H1 (cell line): ENCODE results near the gene BTBD7. TPM values are rescaled to one million over a fixed set of nuclear protein-coding genes. Genes with fewer than 3 reads are reported as not detected.

ENCODE experiments used
- ATF2 ChIP-seq: IDR thresholded peaks from 2 replicates; pipeline ENCODE4 v1.6.1; 2012; ENCODE audit warnings: low read length, inconsistent platforms
- BACH1 ChIP-seq: IDR thresholded peaks from 2 replicates; pipeline ENCODE4 v1.6.1; 2012; ENCODE audit warnings: low read length, improper control_type of control experiment
- CBX5 ChIP-seq: fragments of 300-800, 300-1000 bp; sonication (generic); IDR thresholded peaks from 2 replicates; pipeline ENCODE4 v1.7.1; 2016; ENCODE audit warnings: antibody characterized with exemption, low read length, low read depth
- CEBPB ChIP-seq: IDR thresholded peaks from 2 replicates; pipeline ENCODE4 v1.6.1; 2012; ENCODE audit warnings: low read depth, low read length
- CTBP2 ChIP-seq: IDR thresholded peaks from 2 replicates; pipeline ENCODE4 v1.7.0; 2011; ENCODE audit warnings: borderline replicate concordance, mild to moderate bottlenecking, moderate library complexity, mixed read lengths, low read length; ENCODE audit not compliant: insufficient read depth, insufficient read length
- EZH2 ChIP-seq: fragments of 200-600 bp; sonication (generic); IDR thresholded peaks from 2 replicates; pipeline ENCODE4 v1.7.1; 2012; ENCODE audit warnings: low read depth, mild to moderate bottlenecking, moderate library complexity, low read length, inconsistent platforms; ENCODE audit not compliant: severe bottlenecking
- JUN ChIP-seq: IDR thresholded peaks from 2 replicates; pipeline ENCODE4 v1.6.1; 2011; ENCODE audit warnings: low read depth, mild to moderate bottlenecking, improper control_type of control experiment, low read length
- KDM5A ChIP-seq: fragments of 200-600 bp; IDR thresholded peaks from 2 replicates; pipeline ENCODE4 v1.7.1; 2012; ENCODE audit warnings: mild to moderate bottlenecking, low read length, inconsistent platforms, mixed read lengths
- MAFK ChIP-seq: IDR thresholded peaks from 2 replicates; pipeline ENCODE4 v1.6.1; 2012; ENCODE audit warnings: low read depth, mild to moderate bottlenecking, improper control_type of control experiment, low read length
- NANOG ChIP-seq: IDR thresholded peaks from 2 replicates; pipeline ENCODE4 v1.6.1; 2011; ENCODE audit warnings: low read length, low read depth, mild to moderate bottlenecking, inconsistent platforms; ENCODE audit not compliant: insufficient read depth, poor library complexity, severe bottlenecking
- PHF8 ChIP-seq: fragments of 200-600 bp; sonication (generic); conservative IDR thresholded peaks from 2 replicates; pipeline ENCODE4 v1.7.1; 2012; ENCODE audit warnings: low read depth, mild to moderate bottlenecking, inconsistent platforms, low read length, moderate library complexity
- RXRA ChIP-seq: IDR thresholded peaks from 2 replicates; pipeline ENCODE4 v1.6.1; 2011; ENCODE audit warnings: low read depth, mild to moderate bottlenecking, low read length, moderate library complexity; ENCODE audit not compliant: insufficient read depth
- SAP30 ChIP-seq: fragments of 300-600 bp; sonication (generic); IDR thresholded peaks from 2 replicates; pipeline ENCODE4 v1.7.1; 2012; ENCODE audit warnings: low read length, moderate library complexity, mild to moderate bottlenecking, inconsistent platforms; ENCODE audit not compliant: insufficient read depth, insufficient replicate concordance
- SIX5 ChIP-seq: IDR thresholded peaks from 2 replicates; pipeline ENCODE4 v1.6.1; 2011; ENCODE audit warnings: mild to moderate bottlenecking, low read depth, low read length
- SP1 ChIP-seq: IDR thresholded peaks from 2 replicates; pipeline ENCODE4 v1.6.1; 2011; ENCODE audit warnings: low read depth, low read length
- polyA plus RNA-seq, 7 experiments: library from polyadenylated mRNA; depleted of rRNA in 3 of 7; stranded (reverse) in 5 of 7; unstranded in 2 of 7; fragments of >200 nt in 5 of 7; fragments of 200-250 nt in 2 of 7; gene quantifications; 1 replicate in 5 of 7; 2 replicates in 1 of 7; 4 replicates in 1 of 7; pipeline versions ENCODE4 v1.2.1 to v1.2.3, GENCODE V29; 2011 to 2013; ENCODE audit warnings: missing spikeins in 2 of 7, mixed read lengths in 2 of 7
- total RNA-seq: library from RNA; stranded (reverse); fragmentation: NEBNext Ultra II Directional; extraction: Animal tissue kit (Norgen Biotek cat#: 25700); gene quantifications from 2 replicates; pipeline ENCODE4 v1.2.1, GENCODE V29; 2021
- TF ChIP-seq, protein P1 (sequence below): IDR thresholded peaks from 2 replicates; pipeline ENCODE4 v1.6.1; 2012; ENCODE audit warnings: inconsistent platforms
- TF ChIP-seq, protein P2 (sequence below), 3 experiments: IDR thresholded peaks; 1 replicate in 2 of 3; 2 replicates in 1 of 3; pipeline versions ENCODE4 v1.5.1 to v1.6.1; 2011; ENCODE audit warnings: low read length in 3 of 3, mild to moderate bottlenecking in 3 of 3, inconsistent platforms in 2 of 3, low read depth in 1 of 3, moderate library complexity in 1 of 3; ENCODE audit not compliant: insufficient read depth in 1 of 3; ENCODE audit errors: control extremely low read depth in 1 of 3
- TF ChIP-seq, protein P3 (sequence below): IDR thresholded peaks from 2 replicates; pipeline ENCODE4 v1.6.1; 2012; ENCODE audit warnings: inconsistent platforms

Gene BTBD7
- total and polyA plus RNA-seq, 2 of the 8 experiments (the other 6 are each of a cell fraction or from before 2014, with no cell fraction given): 12.1 to 46.1 TPM

GRCh38 chr14:93207468-93208308 lies 125.1 kb downstream of the BTBD7 start (continued):
- TF ChIP-seq CTBP2: no peak
- TF ChIP-seq EZH2: no peak
- TF ChIP-seq JUN: no peak
- no peak for TF ChIP-seq SIX5
- TF ChIP-seq SP1: no peak
- TF ChIP-seq, protein P1, sequence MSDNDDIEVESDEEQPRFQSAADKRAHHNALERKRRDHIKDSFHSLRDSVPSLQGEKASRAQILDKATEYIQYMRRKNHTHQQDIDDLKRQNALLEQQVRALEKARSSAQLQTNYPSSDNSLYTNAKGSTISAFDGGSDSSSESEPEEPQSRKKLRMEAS: no peak
- TF ChIP-seq CEBPB: no peak
- TF ChIP-seq, protein P2, sequence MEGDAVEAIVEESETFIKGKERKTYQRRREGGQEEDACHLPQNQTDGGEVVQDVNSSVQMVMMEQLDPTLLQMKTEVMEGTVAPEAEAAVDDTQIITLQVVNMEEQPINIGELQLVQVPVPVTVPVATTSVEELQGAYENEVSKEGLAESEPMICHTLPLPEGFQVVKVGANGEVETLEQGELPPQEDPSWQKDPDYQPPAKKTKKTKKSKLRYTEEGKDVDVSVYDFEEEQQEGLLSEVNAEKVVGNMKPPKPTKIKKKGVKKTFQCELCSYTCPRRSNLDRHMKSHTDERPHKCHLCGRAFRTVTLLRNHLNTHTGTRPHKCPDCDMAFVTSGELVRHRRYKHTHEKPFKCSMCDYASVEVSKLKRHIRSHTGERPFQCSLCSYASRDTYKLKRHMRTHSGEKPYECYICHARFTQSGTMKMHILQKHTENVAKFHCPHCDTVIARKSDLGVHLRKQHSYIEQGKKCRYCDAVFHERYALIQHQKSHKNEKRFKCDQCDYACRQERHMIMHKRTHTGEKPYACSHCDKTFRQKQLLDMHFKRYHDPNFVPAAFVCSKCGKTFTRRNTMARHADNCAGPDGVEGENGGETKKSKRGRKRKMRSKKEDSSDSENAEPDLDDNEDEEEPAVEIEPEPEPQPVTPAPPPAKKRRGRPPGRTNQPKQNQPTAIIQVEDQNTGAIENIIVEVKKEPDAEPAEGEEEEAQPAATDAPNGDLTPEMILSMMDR (IDR thresholded peaks at IDR 0.05; ENCODE audit: control extremely low read depth in 1 of 3, insufficient read depth in 1 of 3, low read depth in 1 of 3, low read length in 3 of 3): peak; percentile 47 to 59 (median 53)
- TF ChIP-seq, protein P3, sequence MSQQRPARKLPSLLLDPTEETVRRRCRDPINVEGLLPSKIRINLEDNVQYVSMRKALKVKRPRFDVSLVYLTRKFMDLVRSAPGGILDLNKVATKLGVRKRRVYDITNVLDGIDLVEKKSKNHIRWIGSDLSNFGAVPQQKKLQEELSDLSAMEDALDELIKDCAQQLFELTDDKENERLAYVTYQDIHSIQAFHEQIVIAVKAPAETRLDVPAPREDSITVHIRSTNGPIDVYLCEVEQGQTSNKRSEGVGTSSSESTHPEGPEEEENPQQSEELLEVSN: no peak
- no peak for TF ChIP-seq ATF2
- no peak for TF ChIP-seq RXRA
- no peak for TF ChIP-seq MAFK
- peak; percentile 15; the same call in 1 of the 2 replicates for TF ChIP-seq PHF8
- no peak for TF ChIP-seq CBX5
- no peak for TF ChIP-seq BACH1
- TF ChIP-seq SAP30: peak; percentile 16
- peak; percentile 67 for TF ChIP-seq KDM5A
- no peak for TF ChIP-seq NANOG
